Vagina (tissue), 2 donors: ENCODE measurements around the gene SRA1. TPM values are rescaled to one million over a fixed set of nuclear protein-coding genes. Genes with fewer than 3 reads are reported as not detected.

ENCODE experiments used
- DNase-seq, 2 donors: peaks; one replicate each; pipeline ENCODE4 v3.0.0-alpha.2; 2017; ENCODE audit errors: extremely low spot score in 2 of 2
- H3K27ac ChIP-seq: fragments of 200-600 bp; sonication (generic); one replicate; pipeline ENCODE4 v1.5.1; 2019
- H3K27me3 ChIP-seq: fragments of 200-600 bp; sonication (generic); one replicate; pipeline ENCODE4 v1.5.1; 2019
- H3K36me3 ChIP-seq, 2 donors: fragments of 200-600 bp; sonication (generic); one replicate each; pipeline ENCODE4 v1.5.1; 2017 to 2019
- H3K4me1 ChIP-seq: fragments of 200-600 bp; sonication (generic); one replicate; pipeline ENCODE4 v1.5.1; 2019
- H3K4me3 ChIP-seq, 2 donors: fragments of 200-600 bp; sonication (generic); 1 replicate in 1 of 2; 2 replicates in 1 of 2; pipeline ENCODE4 v1.5.1; 2016 to 2019
- H3K9me3 ChIP-seq: fragments of 200-600 bp; sonication (generic); one replicate; pipeline ENCODE4 v1.5.1; 2019
- CTCF ChIP-seq, 3 experiments: fragments of 450-650 bp in 2 of 3; fragments of 200-600 bp in 1 of 3; sonication (generic) in 1 of 3; IDR thresholded peaks; one replicate each; pipeline ENCODE4 v1.5.1; 2017 to 2019; ENCODE audit warnings: antibody characterized with exemption in 3 of 3, mild to moderate bottlenecking in 2 of 3, moderate library complexity in 2 of 3
- POLR2A ChIP-seq, 2 donors: fragments of 450-650 bp; IDR thresholded peaks; one replicate each; pipeline ENCODE4 v1.6.1; 2017; ENCODE audit warnings: antibody characterized with exemption in 2 of 2, mild to moderate bottlenecking in 2 of 2, moderate library complexity in 2 of 2
- POLR2AphosphoS5 ChIP-seq, 2 donors: sonication (generic); formaldehyde crosslinking; IDR thresholded peaks; one replicate each; pipeline ENCODE4 v1.9.0; 2017; ENCODE audit warnings: antibody characterized with exemption in 2 of 2, mild to moderate bottlenecking in 2 of 2, low read depth in 1 of 2; ENCODE audit not compliant: insufficient read depth in 1 of 2
- intact Hi-C: fragments of 100-400 bp; cut with DNase I; formaldehyde crosslinking; loops from one replicate; pipeline ENCODE4 v1.15.1; 2023
- total RNA-seq: library from RNA; depleted of rRNA; stranded (reverse); fragments of >200 nt; gene quantifications from one replicate; pipeline ENCODE4 v1.2.3, GENCODE V29; 2016

Gene SRA1
- total RNA-seq, 1 donor from 2014 or later, result 20.4 TPM

DNA sequence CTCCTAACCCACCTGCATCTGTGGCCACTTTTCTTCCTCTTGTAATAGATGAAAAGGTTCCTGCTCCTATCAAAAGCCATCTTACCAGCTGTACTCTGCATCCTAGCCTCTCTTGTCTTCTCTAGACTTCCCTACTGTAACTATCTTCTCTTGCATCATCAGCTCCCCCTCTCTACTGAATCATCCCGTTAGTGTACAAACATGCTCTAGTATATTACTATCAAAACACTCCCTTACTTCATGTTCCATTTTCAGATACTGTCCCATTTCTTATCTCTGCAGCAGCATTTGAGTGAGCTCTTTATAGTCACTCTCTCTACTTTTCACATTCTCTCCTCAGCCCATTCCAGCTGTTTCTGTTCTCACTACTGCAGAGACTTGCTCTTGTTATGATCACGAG is 2.8 kb downstream of the SRA1 start:
- TF ChIP-seq POLR2A (IDR thresholded peaks at IDR 0.05) (no peak), POLR2AphosphoS5 (IDR thresholded peaks at IDR 0.05; ENCODE audit: insufficient read depth in 1 of 2, low read depth in 1 of 2) (no peak), CTCF (IDR thresholded peaks at IDR 0.05) (no peak)
- DNase-seq, result no peak
- intact Hi-C loops, result no loop called here
- Histone ChIP-seq H3K36me3 (peaks cover 0 to 26% of the 10 kb centered on the region in 2 donors), H3K27ac (no peak overlapping the region), H3K4me1 (peaks cover 39% of the 10 kb centered on the region), H3K9me3 (no peaks in the 10 kb centered on the region), H3K4me3 (no peak overlapping the region), H3K27me3 (no peaks in the 10 kb centered on the region)

DNA sequence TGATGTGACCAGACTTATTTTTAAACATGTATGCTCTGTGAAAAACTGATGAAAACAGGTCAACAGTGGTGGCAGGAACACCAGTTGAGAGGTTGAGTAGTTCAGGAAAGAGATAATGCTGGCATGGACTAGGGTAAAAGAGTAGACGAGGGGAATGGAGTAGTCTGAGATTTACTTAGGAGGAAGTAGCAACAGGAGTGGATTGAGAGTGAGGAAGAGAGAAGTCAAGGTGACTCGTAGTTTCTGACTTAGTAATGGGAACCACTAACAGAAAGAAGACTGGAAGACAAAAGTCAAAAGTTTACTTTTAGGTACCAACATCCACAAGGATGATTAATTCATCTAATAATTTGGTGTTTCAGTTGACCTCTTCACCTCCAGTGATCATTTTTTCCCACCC is 3.6 kb downstream of the SRA1 start:
- intact Hi-C loops, result no loop called here
- DNase-seq, result no peak
- H3K4me3 ChIP-seq, result no peak overlapping the region
- no peaks in the 10 kb centered on the region for H3K9me3 ChIP-seq
- H3K27me3 ChIP-seq, result no peaks in the 10 kb centered on the region
- peaks cover 0 to 26% of the 10 kb centered on the region in 2 donors for H3K36me3 ChIP-seq
- peaks cover 47% of the 10 kb centered on the region for H3K4me1 ChIP-seq
- no peak overlapping the region for H3K27ac ChIP-seq
- TF ChIP-seq POLR2AphosphoS5 (IDR thresholded peaks at IDR 0.05; ENCODE audit: insufficient read depth in 1 of 2, low read depth in 1 of 2) (no peak), CTCF (IDR thresholded peaks at IDR 0.05) (no peak), POLR2A (IDR thresholded peaks at IDR 0.05) (no peak)

DNA sequence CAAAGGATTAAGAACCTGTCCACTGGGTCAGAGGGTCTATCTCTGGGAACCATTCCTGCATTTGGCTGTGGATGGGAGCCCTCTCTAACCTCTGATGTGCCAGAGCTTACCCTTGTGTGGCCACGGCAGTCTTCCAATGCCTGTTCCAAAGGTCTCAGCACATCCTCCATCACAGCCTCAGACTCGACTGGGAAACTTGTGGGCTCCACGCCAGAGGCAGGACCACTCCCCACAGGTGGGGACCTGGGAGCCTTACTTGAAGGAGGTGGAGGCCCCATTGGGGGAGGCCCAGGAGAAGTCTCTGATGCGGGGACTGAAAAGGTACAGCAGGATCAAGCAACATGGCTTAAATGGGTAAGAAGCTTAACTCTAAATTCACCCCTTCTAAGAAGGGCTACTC is 5.4 kb downstream of the SRA1 start:
- intact Hi-C loops, result no loop called here
- peaks cover 0 to 26% of the 10 kb centered on the region in 2 donors for H3K36me3 ChIP-seq
- no peak for TF ChIP-seq CTCF (IDR thresholded peaks at IDR 0.05)
- TF ChIP-seq POLR2A (IDR thresholded peaks at IDR 0.05), result no peak
- no peak for TF ChIP-seq POLR2AphosphoS5 (IDR thresholded peaks at IDR 0.05; ENCODE audit: insufficient read depth in 1 of 2, low read depth in 1 of 2)
- no peak for DNase-seq
- H3K27me3 ChIP-seq, result no peaks in the 10 kb centered on the region
- H3K4me1 ChIP-seq, result peaks cover 52% of the 10 kb centered on the region
- H3K27ac ChIP-seq, result no peak overlapping the region
- no peaks in the 10 kb centered on the region for H3K9me3 ChIP-seq
- no peak overlapping the region for H3K4me3 ChIP-seq

DNA sequence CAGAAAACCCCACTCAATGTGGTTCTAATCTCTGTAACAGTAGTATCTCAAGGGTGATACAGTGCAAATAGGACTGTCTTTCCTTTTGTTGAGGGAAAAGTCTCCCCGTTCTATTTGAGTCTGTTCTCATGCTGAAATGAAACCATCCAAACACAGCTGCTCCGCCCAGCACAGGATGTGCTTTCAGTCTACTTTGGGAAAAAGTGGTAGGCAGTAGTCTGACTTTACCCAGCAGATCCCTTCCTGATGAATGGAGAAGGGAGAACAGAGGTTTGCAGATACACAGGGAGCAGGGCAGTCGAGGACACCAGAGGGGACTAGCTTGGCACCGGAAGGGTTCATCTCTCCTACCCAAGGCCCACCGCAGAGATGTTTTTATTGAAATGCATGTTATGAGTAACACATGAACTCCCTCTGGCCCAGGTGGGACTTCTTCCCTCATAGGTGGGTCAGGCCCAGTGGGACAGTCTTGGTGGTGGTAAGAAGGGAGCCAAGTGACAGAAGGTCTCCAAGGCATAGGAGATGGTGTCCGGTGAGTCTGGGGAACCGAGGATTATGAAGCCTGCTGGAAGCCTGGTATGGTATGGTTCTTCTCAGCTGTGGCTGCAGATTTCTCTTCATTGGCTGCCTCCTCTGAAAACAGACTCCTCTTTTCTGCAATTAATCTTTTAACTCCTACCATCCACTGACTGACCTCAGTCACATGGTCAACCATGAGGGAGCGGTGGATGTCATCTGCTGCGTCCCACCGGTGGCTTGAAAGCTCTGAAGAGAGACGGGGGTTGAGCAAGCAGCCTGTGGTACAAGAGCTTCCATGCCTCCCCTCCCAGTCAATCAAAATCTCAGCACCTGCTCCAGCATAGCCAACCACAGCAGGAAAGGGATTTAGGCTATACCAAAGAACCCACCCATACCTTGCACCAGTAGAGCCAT is 6.9 kb downstream of the SRA1 start:
- intact Hi-C loops, result no loop called here
- Histone ChIP-seq H3K4me3 (no peak overlapping the region), H3K36me3 (peaks cover 0 to 26% of the 10 kb centered on the region in 2 donors), H3K9me3 (no peaks in the 10 kb centered on the region), H3K27ac (peak overlapping the region; percentile 89), H3K27me3 (no peaks in the 10 kb centered on the region), H3K4me1 (peaks cover 44% of the 10 kb centered on the region)
- TF ChIP-seq POLR2A (IDR thresholded peaks at IDR 0.05) (no peak), CTCF (IDR thresholded peaks at IDR 0.05) (no peak), POLR2AphosphoS5 (IDR thresholded peaks at IDR 0.05; ENCODE audit: insufficient read depth in 1 of 2, low read depth in 1 of 2) (no peak)
- no peak for DNase-seq
